Astrocyte (in vitro differentiated cells and primary cell): Measurements from ENCODE around the gene WSCD2. TPM values are rescaled to one million over a fixed set of nuclear protein-coding genes. Genes with fewer than 3 reads are reported as not detected.

Source experiments
- DNase-seq: peaks from one replicate; pipeline ENCODE4 v3.0.0-alpha.2; 2010; ENCODE audit warnings: low read depth
- FAIRE-seq: peaks from 2 replicates; lab custom pipeline; 2011; peaks lifted over from hg19 to GRCh38; lab: Jason Lieb, UNC
- H2AFZ ChIP-seq: 2 replicates; pipeline ENCODE4 v1.6.0; 2012; ENCODE audit warnings: low read depth, low read length, inconsistent platforms
- H3K27ac ChIP-seq: 2 replicates; pipeline ENCODE4 v1.5.1; 2011; ENCODE audit warnings: low read depth, low read length, inconsistent platforms
- H3K27me3 ChIP-seq: 2 replicates; pipeline ENCODE4 v1.6.0; 2011; ENCODE audit warnings: low read length, inconsistent platforms; ENCODE audit not compliant: insufficient read depth
- H3K36me3 ChIP-seq: 2 replicates; pipeline ENCODE4 v1.5.1; 2011; ENCODE audit warnings: low read length, inconsistent platforms; ENCODE audit not compliant: insufficient read depth
- H3K4me1 ChIP-seq: 2 replicates; pipeline ENCODE4 v1.5.1; 2011; ENCODE audit warnings: low read length, inconsistent platforms; ENCODE audit not compliant: insufficient read depth
- H3K4me2 ChIP-seq: 2 replicates; pipeline ENCODE4 v1.6.0; 2012; ENCODE audit warnings: low read length, inconsistent platforms
- H3K4me3 ChIP-seq: 2 replicates; pipeline ENCODE4 v1.5.1; 2011; ENCODE audit warnings: low read depth, mild to moderate bottlenecking, low read length, inconsistent platforms; ENCODE audit not compliant: insufficient read depth
- H3K79me2 ChIP-seq: 2 replicates; pipeline ENCODE4 v1.6.0; 2012; ENCODE audit warnings: mild to moderate bottlenecking, low read length, inconsistent platforms; ENCODE audit not compliant: insufficient read depth
- H3K9ac ChIP-seq: 2 replicates; pipeline ENCODE4 v1.6.0; 2012; ENCODE audit warnings: mild to moderate bottlenecking, low read length, inconsistent platforms
- H3K9me3 ChIP-seq: 2 replicates; pipeline ENCODE4 v1.5.1; 2012; ENCODE audit warnings: low read depth, mild to moderate bottlenecking, low read length, inconsistent platforms; ENCODE audit not compliant: insufficient read depth
- H4K20me1 ChIP-seq: 2 replicates; pipeline ENCODE4 v1.6.0; 2012; ENCODE audit warnings: low read length, inconsistent platforms; ENCODE audit not compliant: insufficient read depth
- H3K27ac Mint-ChIP-seq: one replicate; pipeline ENCODE4 v1.8.0; 2021; ENCODE audit warnings: mild to moderate bottlenecking, mixed read lengths; ENCODE audit not compliant: unreplicated experiment
- H3K27me3 Mint-ChIP-seq: one replicate; pipeline ENCODE4 v1.8.0; 2021; ENCODE audit warnings: low read depth, mixed read lengths; ENCODE audit not compliant: unreplicated experiment
- H3K36me3 Mint-ChIP-seq: one replicate; pipeline ENCODE4 v1.8.0; 2021; ENCODE audit warnings: low read depth, mixed read lengths; ENCODE audit not compliant: unreplicated experiment
- H3K4me1 Mint-ChIP-seq: one replicate; pipeline ENCODE4 v1.8.0; 2021; ENCODE audit warnings: low read depth, mixed read lengths; ENCODE audit not compliant: unreplicated experiment
- H3K4me3 Mint-ChIP-seq: one replicate; pipeline ENCODE4 v1.8.0; 2021; ENCODE audit warnings: mild to moderate bottlenecking, moderate library complexity, mixed read lengths; ENCODE audit not compliant: unreplicated experiment
- H3K9me3 Mint-ChIP-seq: one replicate; pipeline ENCODE4 v1.8.0; 2021; ENCODE audit warnings: mild to moderate bottlenecking, mixed read lengths; ENCODE audit not compliant: unreplicated experiment
- EZH2 ChIP-seq: IDR thresholded peaks from 2 replicates; pipeline ENCODE4 v1.6.1; 2012; ENCODE audit warnings: mild to moderate bottlenecking, low read length, inconsistent platforms; ENCODE audit not compliant: insufficient read depth
- total RNA-seq: library from RNA; stranded (reverse); gene quantifications from 2 replicates; pipeline ENCODE4 v1.2.1, GENCODE V29; 2021
- TF ChIP-seq, protein P1 (sequence below): IDR thresholded peaks from 2 replicates; pipeline ENCODE4 v1.5.1; 2011; ENCODE audit warnings: low read depth, mild to moderate bottlenecking, inconsistent platforms, low read length, moderate library complexity; ENCODE audit not compliant: insufficient read depth

Gene WSCD2
- total RNA-seq, 1 donor from 2014 or later: 0.11 TPM

DNA sequence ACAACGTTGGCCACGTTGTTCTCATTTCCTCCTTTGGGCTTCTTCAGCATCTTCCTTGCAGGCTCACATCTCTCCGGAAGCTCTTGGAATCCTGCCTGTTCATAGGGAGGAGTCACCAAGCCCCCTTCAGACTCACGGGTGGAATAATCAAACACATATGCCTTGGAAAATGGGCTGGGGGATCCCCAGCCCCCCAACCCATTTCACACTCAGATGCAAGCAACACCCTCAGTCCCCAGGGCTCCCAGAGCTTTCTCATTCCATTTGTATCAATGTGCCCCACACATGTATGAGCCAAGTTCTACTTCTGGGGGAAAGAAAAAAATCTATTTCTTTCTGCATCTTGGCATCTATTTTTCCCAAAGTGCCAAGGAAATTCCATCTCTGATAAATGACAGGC, 33.1 kb downstream of the WSCD2 start:
- no peak for FAIRE-seq
- no peaks in the 10 kb centered on the region for H3K9me3 Mint-ChIP-seq

DNA sequence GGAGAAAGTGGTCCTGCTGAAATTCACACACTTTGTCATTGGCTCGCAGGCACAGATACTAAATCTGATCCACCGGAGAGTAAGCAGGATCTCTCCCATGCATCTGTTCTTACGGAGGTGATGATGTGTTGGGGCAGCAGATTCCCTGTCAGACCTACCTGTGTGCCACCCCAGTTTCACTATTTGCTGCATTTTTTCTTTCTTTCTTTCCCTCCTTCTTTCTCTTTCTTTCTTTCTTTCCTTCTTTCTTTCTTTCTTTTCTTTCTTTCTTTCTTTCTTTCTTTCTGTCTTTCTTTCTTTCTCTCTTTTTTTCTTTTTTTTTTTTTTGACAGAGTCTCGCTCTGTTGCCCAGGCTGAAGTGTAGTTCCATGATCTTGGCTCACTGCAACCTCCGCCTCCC, 37.4 kb downstream of the WSCD2 start:
- no peaks in the 10 kb centered on the region for H3K36me3 ChIP-seq
- no peak overlapping the region for H3K27ac Mint-ChIP-seq
- no peaks in the 10 kb centered on the region for H3K79me2 ChIP-seq
- FAIRE-seq (no peak), DNase-seq (no peak)
- no peaks in the 10 kb centered on the region for H3K9me3 Mint-ChIP-seq
- no peaks in the 10 kb centered on the region for H3K36me3 Mint-ChIP-seq
- TF ChIP-seq EZH2: no peak
- TF ChIP-seq, protein P1, sequence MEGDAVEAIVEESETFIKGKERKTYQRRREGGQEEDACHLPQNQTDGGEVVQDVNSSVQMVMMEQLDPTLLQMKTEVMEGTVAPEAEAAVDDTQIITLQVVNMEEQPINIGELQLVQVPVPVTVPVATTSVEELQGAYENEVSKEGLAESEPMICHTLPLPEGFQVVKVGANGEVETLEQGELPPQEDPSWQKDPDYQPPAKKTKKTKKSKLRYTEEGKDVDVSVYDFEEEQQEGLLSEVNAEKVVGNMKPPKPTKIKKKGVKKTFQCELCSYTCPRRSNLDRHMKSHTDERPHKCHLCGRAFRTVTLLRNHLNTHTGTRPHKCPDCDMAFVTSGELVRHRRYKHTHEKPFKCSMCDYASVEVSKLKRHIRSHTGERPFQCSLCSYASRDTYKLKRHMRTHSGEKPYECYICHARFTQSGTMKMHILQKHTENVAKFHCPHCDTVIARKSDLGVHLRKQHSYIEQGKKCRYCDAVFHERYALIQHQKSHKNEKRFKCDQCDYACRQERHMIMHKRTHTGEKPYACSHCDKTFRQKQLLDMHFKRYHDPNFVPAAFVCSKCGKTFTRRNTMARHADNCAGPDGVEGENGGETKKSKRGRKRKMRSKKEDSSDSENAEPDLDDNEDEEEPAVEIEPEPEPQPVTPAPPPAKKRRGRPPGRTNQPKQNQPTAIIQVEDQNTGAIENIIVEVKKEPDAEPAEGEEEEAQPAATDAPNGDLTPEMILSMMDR: no peak
- no peak overlapping the region for H3K4me3 ChIP-seq
- no peaks in the 10 kb centered on the region for H4K20me1 ChIP-seq
- no peak overlapping the region for H2AFZ ChIP-seq
- no peaks in the 10 kb centered on the region for H3K27me3 ChIP-seq
- no peak overlapping the region for H3K27ac ChIP-seq
- H3K9me3 ChIP-seq: no peaks in the 10 kb centered on the region
- H3K27me3 Mint-ChIP-seq: peaks cover 37% of the 10 kb centered on the region
- no peak overlapping the region for H3K4me2 ChIP-seq
- H3K9ac ChIP-seq: no peak overlapping the region
- no peak overlapping the region for H3K4me3 Mint-ChIP-seq
- H3K4me1 ChIP-seq: no peaks in the 10 kb centered on the region
- H3K4me1 Mint-ChIP-seq: no peaks in the 10 kb centered on the region

More for the DNA sequence above, 33.1 kb downstream of the WSCD2 start:
- TF ChIP-seq, protein P1: no peak
- TF ChIP-seq EZH2: no peak
- Histone ChIP-seq H3K4me1 (no peaks in the 10 kb centered on the region), H3K9ac (no peak overlapping the region), H3K79me2 (no peaks in the 10 kb centered on the region), H3K27me3 (no peaks in the 10 kb centered on the region), H3K4me2 (no peak overlapping the region), H3K36me3 (no peaks in the 10 kb centered on the region), H2AFZ (no peak overlapping the region), H4K20me1 (no peaks in the 10 kb centered on the region), H3K27ac (no peak overlapping the region), H3K4me3 (no peak overlapping the region), H3K9me3 (no peaks in the 10 kb centered on the region)
- Mint-ChIP-seq H3K27ac (no peak overlapping the region), H3K27me3 (peaks cover 19% of the 10 kb centered on the region), H3K4me1 (no peaks in the 10 kb centered on the region), H3K36me3 (no peaks in the 10 kb centered on the region), H3K4me3 (no peak overlapping the region)
- no peak for DNase-seq

DNA sequence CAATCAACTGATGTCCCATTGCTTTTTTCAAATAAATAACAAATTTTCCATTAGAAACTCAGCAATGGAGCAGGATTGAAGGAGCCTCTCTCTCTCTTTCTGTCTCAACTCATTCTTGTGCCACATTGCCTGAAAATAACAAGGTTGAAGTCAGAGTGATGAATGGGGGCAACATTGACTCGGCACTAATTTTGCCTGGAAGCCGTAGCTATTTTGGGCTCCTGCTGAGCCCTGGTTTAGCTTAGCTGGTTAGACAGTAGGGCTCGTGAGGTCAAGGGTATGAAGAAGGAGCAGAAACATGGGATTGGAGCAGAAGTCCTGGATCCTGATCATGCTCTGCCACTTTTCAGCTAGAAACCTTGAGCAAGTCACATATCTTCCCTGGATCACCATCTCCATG, 38.9 kb downstream of the WSCD2 start:
- Histone ChIP-seq H3K4me2 (no peak overlapping the region), H3K4me3 (no peak overlapping the region), H3K9ac (no peak overlapping the region), H4K20me1 (no peaks in the 10 kb centered on the region), H3K36me3 (no peaks in the 10 kb centered on the region), H3K79me2 (no peaks in the 10 kb centered on the region), H3K4me1 (no peaks in the 10 kb centered on the region), H3K27me3 (no peaks in the 10 kb centered on the region), H3K27ac (no peak overlapping the region), H3K9me3 (no peaks in the 10 kb centered on the region), H2AFZ (no peak overlapping the region)
- Mint-ChIP-seq H3K4me1 (no peaks in the 10 kb centered on the region), H3K36me3 (no peaks in the 10 kb centered on the region), H3K27ac (no peak overlapping the region), H3K9me3 (no peaks in the 10 kb centered on the region), H3K4me3 (no peak overlapping the region), H3K27me3 (peaks cover 40% of the 10 kb centered on the region)
- TF ChIP-seq, protein P1: no peak
- TF ChIP-seq EZH2: no peak
- DNase-seq (no peak), FAIRE-seq (no peak)
